GM19397 (cell line): ENCODE measurements around the gene SH3BGRL3.

Experiments
- ATAC-seq: cut with Tn5 transposase; IDR thresholded peaks from one replicate; pipeline ENCODE4 v1.9.1; 2021; ENCODE audit warnings: mild to moderate bottlenecking, moderate library complexity; ENCODE audit not compliant: unreplicated experiment

SH3BGRL3 gene

DNA sequence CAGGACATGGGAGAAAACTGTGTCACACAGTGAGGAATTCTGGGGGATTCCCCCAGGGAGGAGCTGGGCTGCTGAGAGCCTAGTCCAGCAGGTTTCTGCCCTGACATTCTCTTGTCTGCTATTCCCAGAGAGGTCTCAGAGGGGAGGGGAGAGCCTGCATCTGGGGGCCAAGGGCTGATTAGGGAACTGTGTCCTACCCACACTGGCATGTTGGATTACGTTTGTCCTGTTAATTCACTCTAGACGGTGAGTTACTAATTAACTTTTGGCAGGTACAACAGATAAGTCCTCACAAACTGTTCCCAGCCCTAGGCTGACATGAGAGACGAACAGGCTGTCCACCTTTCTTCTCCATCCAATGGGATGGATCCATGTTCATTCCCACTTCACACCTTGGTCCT lies 2.6 kb upstream of the SH3BGRL3 start:
- ATAC-seq, result no peak

DNA sequence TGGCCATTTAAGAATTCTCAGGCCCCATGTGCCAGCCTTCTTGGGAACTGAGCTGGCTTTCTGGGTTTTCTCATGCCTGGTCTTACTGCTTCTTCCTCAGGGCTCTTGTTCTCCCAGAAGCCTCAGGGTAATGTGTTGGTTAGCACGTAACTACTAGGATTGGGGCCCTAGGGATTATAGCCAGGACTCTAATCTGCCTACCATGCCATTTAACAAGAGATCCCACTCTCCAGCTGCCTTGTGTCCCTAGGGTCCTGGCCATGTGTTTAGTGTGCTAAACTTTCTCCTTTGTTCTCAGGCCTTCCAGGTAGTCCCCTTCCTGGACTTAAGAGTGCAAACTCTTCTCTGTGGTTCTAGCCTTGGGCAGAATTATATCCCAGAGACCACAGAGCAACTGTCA lies 2.2 kb upstream of the SH3BGRL3 start:
- no peak for ATAC-seq

DNA sequence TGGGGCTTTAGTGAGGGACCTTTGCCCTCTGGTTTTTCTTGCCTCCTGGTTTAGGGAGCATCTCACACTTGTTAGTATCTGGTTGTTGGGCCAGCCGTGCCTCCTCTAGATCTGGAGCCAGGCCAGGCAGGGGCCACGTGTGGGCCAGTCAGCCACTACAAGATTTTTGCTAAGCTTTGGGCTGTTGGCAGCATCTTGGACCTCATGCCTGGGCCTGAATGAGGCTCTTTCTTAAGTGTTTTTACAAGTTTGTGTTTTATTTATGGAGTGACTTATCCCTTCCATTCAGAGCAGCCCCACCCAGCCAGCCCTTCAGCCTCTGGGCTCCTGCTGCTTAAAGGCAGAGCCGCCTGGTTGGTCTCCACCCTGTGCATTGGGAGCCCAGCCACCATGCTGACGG lies 1.6 kb upstream of the SH3BGRL3 start:
- no peak for ATAC-seq

DNA sequence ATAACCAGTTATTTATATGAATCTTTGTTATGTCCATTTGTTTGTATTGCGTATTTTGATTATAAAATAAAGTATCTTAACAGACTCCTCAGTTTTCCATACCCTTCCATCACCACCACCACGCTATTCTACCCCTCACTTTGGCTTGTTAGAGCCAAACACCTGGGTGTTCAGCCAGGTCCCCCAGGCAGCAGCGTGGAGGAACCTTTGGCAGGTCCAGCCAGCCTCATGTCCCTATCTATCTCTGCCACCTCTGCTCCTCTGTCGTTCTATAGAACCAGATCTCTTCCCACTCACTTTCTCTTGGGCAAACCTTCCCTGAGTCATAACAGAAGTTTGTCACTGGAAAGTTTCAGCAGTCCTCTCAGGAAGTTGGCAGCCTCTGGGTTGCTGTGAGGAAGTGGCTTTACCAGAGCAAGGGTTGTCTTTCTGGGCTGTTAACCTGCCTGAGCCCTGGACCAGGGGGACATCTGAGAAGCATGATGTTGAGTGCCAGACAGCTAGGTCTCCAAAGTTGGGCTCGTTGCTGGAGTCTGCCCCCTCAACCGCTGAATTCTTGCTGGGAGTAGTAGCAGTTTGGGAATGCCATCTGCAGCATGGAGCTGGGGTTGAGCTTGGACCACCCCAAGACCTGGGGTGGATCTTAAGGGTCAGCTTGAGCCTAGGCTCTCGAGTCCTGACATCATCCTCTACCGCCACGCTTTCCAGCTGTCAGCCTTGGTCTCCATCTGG lies 996 bp upstream of the SH3BGRL3 start:
- no peak for ATAC-seq

DNA sequence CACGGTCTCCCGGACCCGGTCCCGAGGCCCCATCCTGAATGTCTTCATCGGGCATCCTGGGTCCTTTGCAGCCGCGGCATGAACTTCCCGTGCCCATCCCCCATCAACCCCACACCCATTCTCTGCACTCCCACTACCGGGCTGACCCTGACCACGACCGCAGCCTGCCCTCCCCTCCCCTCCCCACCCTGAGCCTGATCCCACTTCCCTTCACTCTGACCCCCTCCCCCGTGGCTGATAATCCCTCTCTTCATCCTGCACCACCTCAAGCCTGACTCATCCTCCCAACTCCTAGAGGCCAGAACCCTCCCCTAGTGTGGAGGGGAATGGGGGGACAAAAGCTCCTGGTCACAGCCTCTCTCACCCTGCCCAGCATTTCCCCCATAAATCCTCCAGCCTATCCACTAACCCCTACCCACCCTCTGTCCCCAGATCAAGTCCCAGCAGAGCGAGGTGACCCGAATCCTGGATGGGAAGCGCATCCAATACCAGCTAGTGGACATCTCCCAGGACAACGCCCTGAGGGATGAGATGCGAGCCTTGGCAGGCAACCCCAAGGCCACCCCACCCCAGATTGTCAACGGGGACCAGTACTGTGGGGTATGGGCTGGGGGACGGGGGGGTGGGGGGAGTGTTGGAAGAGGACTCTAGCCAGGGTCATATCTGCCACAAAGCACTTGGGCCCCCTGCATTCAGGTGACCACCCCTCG lies 602 bp downstream of the SH3BGRL3 start:
- ATAC-seq, result no peak

DNA sequence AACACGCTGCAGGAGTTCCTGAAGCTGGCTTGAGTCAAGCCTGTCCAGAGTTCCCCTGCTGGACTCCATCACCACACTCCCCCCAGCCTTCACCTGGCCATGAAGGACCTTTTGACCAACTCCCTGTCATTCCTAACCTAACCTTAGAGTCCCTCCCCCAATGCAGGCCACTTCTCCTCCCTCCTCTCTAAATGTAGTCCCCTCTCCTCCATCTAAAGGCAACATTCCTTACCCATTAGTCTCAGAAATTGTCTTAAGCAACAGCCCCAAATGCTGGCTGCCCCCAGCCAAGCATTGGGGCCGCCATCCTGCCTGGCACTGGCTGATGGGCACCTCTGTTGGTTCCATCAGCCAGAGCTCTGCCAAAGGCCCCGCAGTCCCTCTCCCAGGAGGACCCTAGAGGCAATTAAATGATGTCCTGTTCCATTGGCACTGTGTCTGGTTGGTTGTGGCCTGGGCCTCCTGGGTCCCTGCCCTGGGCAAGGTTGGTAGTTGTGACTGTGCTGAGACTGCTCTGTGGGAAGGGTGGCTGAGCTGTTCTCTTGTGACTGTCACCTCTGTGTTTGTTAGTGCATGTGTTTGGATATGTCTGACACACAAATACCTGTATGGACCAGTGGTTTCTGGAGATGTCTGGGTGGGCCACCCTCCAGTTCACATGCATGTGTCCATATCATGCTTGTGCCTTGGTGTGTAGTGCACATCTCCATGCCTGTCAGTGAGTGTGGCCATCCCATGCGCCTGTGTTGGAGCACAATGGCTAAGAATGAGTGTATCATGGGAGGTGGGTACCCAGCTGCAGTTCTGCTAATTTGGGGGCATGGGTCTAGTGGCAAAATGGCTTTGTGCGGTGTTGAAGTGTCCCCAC lies 1.4 kb downstream of the SH3BGRL3 start:
- no peak for ATAC-seq

DNA sequence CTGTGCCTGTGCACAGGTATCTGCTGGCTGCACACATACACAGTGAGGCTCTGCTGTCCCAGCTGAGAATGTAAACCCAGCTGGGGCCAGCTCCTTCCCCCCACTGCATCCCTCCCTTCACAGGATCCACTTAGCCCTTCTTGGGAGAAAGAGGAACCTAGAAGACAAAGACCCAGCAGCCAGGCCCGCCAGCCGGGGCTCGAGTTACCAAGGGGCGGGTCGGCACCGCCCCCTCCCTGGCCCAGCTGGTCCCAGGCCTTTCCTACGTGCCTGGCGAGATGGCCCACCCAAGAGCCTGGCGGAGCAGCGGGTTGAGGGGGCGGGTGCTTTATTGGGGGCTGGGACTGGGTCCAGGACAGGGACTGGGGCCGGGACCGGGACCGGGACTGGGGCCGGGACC lies 2.1 kb downstream of the SH3BGRL3 start:
- no peak for ATAC-seq

DNA sequence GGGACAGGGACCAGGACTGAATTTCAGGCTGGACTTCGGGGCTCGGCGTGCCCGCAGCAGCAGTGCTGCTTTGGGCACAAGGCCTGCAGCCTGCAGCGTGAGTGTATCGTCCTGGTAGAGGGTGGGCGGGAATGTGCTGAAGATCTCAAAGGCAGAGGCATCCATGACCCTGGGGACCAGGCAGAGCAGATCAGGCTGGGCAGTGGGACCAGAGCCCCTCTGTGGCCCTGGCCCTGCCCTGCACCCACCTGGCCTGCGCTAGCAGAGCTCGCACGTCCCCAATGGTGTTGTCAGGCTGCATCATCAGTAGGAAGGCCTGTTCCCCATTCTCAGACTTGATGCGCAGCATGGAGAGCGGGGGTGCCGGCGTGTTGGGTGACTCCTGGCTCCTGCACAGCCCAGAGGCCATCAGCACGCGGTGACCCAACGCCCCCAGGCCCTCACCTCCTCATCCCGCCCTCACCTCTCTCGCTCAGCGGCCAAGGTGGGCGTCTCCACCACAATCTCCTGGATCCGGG lies 2.6 kb downstream of the SH3BGRL3 start:
- ATAC-seq, result no peak

DNA sequence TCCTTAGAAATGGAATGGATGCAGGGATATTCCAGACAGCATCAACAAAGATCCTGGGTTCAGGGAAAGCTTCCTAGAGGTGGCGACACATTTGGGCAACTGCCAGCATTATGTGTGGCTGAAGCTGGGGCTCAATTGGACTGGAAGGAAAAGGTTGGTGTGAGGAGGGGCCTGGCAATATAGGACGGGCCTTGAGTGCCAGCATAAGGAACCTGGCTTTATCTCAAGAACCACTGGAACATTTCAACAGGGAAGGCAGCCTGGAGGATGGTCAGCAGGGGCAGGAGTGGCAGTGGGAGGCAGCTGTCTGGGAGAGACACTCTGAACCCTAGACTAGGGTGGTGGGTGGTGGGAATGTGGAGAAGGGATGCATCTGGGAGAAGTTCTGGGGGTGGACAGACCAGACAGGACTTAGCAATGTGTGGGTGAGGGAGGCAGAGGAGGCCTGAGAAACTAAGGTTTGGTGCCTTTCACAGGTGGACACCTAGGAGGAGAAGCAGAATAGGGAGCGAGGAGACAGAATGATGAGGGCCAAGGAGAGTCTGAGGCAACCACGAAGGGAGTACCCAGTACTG lies 3.5 kb downstream of the SH3BGRL3 start:
- no peak for ATAC-seq

DNA sequence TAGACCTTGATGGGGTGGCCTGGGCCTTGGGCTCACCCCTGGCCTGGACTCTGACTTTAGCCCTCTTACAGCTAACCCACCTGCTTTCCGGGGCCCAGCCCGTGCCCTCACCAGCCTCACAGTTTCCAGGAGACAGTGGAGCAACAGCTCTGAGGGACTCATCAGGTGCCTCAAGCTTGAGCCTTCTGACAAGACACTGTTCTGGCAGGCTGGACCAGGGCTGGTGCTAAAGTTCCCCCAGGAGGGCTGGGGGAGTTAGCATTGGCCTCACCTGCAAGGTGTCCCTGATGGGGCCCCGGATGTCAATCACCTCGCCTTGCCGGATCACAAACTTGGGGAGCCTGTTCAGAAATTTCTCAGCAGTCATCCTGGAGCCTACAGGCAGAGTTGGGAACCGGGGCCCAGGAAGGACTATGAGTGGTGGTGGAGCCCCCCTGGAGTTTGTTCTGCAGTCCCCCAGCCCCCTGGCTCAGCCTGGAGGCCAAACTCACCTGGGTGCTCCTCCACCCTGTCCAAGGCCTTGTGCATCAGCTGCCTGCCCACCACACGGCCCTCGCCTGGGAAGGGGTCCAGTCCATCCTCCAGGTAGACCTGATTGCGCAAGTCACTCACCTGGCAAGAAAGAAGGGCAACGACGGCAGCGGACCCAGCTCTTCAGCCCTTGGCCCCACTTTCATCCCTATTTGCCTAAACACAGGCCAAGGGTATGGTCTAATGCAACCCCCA lies 4.1 kb downstream of the SH3BGRL3 start:
- no peak for ATAC-seq

DNA sequence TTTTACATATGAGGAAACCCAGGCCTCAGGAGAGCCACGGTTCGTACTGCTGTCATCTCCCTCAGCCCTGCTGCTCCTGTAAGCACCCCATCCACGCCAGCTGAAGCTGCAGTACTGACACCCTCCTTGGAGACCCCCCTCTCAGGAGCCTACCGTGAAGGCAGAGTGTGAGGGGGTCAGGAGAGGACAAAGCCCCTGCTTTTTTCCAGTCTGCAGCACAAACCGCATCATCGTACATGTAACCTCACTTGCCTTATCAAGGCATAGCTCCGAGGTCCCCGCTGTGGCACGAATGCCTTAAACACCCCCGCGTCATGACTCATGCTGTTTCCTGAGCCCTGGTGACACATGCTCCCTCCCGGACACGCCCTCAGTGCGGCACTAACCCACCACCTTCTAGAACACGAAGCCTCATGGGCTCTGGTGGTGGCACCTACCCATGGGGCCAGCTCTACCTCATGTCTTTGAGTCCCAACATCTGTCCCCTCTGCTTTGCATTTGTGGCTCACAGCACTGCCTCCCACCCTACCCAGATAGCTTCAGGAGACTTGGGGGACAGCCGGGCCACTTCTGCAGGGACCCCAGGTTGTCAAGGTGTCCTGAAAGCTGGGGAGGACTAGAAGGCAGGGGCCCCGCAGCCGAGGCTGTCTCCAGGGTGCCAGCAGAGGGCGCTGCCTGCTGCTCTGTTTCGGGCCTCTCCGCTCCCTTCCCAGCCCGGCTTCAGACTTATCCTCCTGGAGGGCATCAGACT lies 4.9 kb downstream of the SH3BGRL3 start:
- no peak for ATAC-seq

DNA sequence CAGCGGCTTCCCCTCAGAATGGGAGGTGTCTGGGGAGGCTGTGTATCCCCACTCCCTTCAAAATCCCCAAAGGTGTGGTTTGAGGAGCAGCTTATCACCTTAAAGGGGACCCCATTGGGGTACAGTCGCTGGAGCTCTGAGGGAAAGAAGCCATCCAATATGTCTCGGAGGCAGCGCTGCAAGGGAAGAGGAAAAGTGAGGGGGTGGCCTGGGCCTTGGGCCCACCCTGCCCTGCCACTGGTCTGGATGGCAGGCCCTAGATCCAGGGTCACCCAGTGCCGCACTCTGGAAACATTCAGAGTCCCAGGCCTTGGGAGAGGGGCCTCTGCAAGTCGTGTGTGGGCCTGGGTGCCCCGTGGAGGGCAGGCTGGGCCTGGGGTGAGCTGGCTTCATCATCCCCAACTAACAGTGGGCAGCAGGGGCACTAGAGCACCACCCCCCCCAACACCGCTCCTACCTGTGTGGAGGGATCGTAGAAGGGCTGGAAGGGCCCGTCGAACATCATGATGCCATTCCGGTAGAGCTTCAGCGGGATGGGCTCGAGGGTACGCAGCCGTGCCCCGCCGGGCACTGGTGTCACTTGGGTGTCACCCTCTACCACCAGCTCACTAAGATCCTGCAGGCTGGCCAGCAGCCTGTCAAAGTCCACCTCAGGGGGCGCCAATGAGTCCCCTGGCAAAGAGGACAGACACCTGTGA lies 5.6 kb downstream of the SH3BGRL3 start:
- ATAC-seq, result no peak

DNA sequence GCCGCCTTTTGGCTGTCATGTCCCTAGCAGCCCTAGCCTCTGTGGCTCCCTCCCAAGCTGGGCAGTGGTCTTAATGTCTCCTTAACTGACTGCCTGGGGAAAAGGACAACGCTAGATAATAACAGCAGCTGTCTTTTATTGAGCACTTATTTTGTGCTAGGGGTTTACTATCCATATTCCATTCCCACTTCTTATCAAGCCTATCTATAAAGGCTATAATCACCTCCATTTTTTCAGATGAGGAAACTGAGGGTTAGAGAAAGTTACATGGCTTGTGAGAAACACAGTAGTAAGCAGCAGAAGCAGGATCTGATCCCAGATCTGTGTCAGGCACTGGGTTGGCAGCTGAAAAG lies 6.2 kb downstream of the SH3BGRL3 start:
- ATAC-seq, result no peak

DNA sequence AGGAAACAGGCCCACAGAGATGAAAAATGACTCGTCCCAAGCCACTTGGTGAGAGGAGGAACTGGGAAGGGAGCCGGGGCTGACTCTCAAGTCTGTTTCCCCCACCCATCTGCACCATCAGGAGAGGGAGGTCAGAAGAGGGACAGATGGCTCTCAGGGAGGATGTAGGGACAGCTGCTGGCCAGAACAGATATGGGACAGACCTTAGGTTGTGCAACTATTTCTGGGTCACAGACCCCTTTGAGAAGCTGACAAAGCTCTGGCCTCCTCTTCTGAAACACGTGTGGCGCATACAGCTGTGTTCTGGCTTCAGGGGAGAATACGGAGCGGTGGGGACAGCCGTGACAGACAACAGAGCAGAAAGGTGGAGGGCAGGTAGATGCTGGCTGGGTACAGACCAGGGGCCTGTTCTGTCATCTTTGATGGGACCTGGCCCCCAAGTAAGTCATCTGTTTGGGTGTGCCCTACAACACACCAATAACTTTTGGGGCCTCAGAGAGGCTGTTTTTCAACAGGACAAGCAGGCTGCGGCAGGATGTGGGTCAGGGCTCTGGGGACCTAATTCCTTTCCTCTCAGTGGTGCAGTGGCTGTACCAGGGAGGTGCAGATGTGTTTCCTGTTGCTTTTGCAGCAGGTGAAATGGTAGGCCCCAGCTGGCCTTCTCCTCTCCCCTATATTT lies 7.3 kb downstream of the SH3BGRL3 start:
- peak; percentile 32 for ATAC-seq

DNA sequence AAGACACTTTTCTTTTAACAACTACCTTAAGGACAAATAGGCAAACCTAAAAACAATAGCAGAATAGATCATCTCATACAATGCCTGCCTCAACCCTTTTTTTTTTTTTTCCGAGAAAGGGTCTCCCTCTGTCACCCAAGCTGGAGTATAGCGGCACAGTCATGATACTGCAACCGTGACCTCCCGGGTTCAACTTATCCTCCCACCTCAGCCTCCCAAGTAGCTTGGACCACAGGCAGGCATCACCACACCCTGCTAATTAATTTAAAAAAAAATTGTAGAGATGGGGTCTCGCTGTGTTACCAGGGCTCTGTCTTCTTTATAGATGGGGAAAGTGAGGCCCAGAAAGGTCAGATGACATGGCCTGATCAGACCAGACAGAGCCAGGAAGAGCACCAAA lies 7.9 kb downstream of the SH3BGRL3 start:
- ATAC-seq, result no peak

DNA sequence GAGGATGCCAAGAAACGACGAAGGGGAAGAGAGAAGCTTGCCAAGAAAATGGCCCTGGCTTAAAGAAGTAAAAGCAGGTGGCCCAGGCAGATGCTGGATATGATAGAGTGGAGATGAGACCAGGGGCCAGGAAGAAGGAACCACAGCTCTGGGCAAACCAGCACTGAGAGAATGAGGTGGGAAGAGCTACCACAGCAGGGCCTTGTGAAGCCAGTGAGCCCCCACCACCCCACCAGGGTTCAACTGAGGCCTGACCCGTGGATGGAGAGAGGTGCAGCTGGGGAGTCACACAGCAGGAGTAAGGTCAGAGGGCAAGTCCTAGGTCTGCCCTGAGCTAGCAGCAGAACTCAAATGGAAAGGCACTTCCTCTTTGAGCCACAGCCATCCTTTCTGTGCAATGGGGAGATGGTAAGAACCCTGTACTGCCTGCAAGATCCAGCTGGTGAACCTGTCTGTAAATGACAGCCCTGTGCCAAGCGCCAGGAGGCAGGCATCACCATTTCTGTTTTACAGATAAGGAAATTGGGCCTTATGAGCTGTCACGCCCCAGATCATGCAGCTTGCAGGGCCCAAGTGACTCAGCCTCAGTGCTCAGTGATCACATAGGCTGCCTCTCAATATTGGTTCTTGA lies 8.5 kb downstream of the SH3BGRL3 start:
- no peak for ATAC-seq

DNA sequence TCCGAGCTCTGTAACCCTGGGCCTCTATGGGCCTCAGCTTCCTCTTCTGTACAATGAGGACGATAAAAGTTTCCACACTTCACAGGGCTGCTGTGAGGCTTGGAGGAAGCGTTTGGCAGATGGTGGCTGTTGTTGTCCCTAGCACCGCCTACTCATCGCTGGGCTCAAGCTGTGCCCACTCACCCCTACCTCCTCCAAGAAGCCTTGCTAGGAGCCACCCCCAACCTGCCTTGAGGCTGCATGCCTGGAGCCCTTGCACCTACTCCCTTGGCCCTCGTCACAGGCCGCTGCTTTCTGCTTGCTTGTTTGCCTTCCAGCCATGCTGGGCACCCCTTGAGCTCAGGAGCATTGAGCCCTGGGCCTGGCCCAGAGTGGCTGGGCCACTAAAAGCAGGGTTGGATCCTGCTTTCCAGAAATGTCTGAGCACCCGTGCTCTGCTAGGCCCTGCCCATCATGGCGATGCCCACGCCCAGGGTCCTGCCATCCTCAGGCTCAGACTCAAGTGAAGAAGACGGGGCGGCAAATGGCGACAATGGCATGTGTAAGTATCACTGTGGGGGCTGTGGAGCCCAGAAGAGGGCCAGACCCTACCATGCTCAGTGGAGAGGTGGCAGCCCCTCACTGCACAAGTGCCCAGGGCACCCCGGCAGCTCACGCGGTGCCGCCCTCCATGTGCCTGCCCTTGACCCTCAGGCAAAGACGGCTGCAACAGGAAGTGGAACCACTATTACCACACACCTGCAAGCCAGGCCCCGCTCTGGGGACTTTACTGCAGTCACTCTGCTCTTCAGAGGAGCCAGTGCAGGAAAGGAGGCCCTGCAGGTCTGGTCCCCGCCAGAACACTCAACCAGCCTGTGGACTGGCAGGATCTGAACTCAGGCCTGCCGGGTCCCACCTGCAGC lies 9.5 kb downstream of the SH3BGRL3 start:
- ATAC-seq, result peak; percentile 37
